Measurements from ENCODE around the gene GPR68. TPM values are rescaled to one million over a fixed set of nuclear protein-coding genes. Genes with fewer than 3 reads are reported as not detected.

The GPR68 gene
- total and polyA plus RNA-seq, 8 donors, result 1.3 to 4.9 (median 3.3) TPM

DNA sequence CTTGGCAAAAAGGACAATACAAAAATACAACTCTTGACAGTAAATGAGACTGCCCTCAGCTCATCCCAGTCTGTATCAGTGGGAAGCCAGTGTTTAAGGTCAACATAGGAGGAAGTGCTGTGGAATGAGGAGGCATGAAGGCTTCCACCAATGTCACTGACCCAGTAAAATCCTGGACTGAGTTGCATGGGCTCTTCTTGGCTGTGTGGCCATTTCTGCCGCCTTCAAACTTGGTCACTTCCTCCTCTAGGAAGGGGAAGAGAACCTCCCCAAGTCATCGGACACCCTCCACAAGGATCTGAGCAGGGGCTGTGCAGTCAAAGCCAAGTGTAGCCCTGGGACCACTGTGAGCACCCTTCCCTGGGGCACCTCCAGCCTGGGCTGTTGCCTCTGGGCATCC, 11.9 kb downstream of the GPR68 start:
- H3K36me3 ChIP-seq, result peaks cover 0 to 15% of the 10 kb centered on the region in 2 donors
- no peaks in the 10 kb centered on the region for H3K27me3 ChIP-seq
- H3K4me3 ChIP-seq, result no peak overlapping the region
- H3K9me3 ChIP-seq, result no peaks in the 10 kb centered on the region
- TF ChIP-seq, protein P1, sequence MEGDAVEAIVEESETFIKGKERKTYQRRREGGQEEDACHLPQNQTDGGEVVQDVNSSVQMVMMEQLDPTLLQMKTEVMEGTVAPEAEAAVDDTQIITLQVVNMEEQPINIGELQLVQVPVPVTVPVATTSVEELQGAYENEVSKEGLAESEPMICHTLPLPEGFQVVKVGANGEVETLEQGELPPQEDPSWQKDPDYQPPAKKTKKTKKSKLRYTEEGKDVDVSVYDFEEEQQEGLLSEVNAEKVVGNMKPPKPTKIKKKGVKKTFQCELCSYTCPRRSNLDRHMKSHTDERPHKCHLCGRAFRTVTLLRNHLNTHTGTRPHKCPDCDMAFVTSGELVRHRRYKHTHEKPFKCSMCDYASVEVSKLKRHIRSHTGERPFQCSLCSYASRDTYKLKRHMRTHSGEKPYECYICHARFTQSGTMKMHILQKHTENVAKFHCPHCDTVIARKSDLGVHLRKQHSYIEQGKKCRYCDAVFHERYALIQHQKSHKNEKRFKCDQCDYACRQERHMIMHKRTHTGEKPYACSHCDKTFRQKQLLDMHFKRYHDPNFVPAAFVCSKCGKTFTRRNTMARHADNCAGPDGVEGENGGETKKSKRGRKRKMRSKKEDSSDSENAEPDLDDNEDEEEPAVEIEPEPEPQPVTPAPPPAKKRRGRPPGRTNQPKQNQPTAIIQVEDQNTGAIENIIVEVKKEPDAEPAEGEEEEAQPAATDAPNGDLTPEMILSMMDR (IDR thresholded peaks at IDR 0.05), result no peak
- ATAC-seq (no peak), DNase-seq (no peak)
- peak overlapping the region; percentile 48 to 80 for H3K27ac ChIP-seq
- intact Hi-C loops (cut with DNase I), result no loop called here
- peaks cover 14 to 58% of the 10 kb centered on the region in 2 donors for H3K4me1 ChIP-seq

- peak; percentile 64 for ATAC-seq
- H3K27ac ChIP-seq, result peak overlapping the region; percentile 48 to 80
- H3K9me3 ChIP-seq, result no peaks in the 10 kb centered on the region
Measured at GRCh38 chr14:91232052-91232451, 12.5 kb downstream of the GPR68 start.

DNA sequence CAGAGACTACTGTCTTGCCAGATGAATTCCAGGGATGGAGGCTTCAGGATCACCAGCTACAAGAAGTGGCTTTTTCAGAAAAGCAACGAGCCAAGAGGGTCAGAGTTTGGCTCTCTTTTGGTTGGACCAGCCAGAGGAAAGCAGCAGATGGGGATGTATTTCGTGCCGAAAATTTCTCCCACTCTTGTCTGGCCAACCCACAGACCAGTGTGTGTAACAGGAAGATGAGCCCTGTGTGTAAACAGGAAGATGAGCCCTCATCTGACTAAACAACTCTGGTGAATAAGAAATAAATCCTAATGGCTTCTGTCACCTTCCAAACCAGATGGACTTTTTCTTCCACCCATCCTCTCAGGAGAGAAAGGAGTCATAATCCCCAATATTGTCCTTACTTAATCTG, 13.1 kb downstream of the GPR68 start:
- H3K4me1 ChIP-seq, result peaks cover 14 to 59% of the 10 kb centered on the region in 2 donors
- intact Hi-C loops (cut with DNase I), result no loop called here

More at GRCh38 chr14:91232052-91232451, 12.5 kb downstream of the GPR68 start:
- H3K4me1 ChIP-seq, result peaks cover 14 to 59% of the 10 kb centered on the region in 2 donors
- no peak for DNase-seq
- TF ChIP-seq, protein P1 (IDR thresholded peaks at IDR 0.05), result no peak
- H3K4me3 ChIP-seq, result no peak overlapping the region
- no peaks in the 10 kb centered on the region for H3K27me3 ChIP-seq
- intact Hi-C loops (cut with DNase I), result no loop called here
- H3K36me3 ChIP-seq, result peaks cover 0 to 15% of the 10 kb centered on the region in 2 donors

GRCh38 chr14:91230397-91231035, 14.0 kb downstream of the GPR68 start:
- H3K4me3 ChIP-seq, result no peak overlapping the region
- DNase-seq (no peak), ATAC-seq (no peak)
- H3K27ac ChIP-seq, result peak overlapping the region in 1 of 2 donors; percentile 80
- TF ChIP-seq, protein P1 (IDR thresholded peaks at IDR 0.05), result no peak
- intact Hi-C loops (cut with DNase I), result no loop called here
- H3K27me3 ChIP-seq, result no peaks in the 10 kb centered on the region
- H3K9me3 ChIP-seq, result no peaks in the 10 kb centered on the region
- peaks cover 14 to 64% of the 10 kb centered on the region in 2 donors for H3K4me1 ChIP-seq
- H3K36me3 ChIP-seq, result peaks cover 0 to 15% of the 10 kb centered on the region in 2 donors

More for the DNA sequence above, 13.1 kb downstream of the GPR68 start:
- no peaks in the 10 kb centered on the region for H3K9me3 ChIP-seq
- no peak for DNase-seq
- no peak for ATAC-seq
- H3K4me3 ChIP-seq, result no peak overlapping the region
- peak overlapping the region; percentile 48 to 80 for H3K27ac ChIP-seq
- TF ChIP-seq, protein P1 (IDR thresholded peaks at IDR 0.05), result no peak
- H3K27me3 ChIP-seq, result no peaks in the 10 kb centered on the region
- H3K36me3 ChIP-seq, result peaks cover 0 to 15% of the 10 kb centered on the region in 2 donors

DNA sequence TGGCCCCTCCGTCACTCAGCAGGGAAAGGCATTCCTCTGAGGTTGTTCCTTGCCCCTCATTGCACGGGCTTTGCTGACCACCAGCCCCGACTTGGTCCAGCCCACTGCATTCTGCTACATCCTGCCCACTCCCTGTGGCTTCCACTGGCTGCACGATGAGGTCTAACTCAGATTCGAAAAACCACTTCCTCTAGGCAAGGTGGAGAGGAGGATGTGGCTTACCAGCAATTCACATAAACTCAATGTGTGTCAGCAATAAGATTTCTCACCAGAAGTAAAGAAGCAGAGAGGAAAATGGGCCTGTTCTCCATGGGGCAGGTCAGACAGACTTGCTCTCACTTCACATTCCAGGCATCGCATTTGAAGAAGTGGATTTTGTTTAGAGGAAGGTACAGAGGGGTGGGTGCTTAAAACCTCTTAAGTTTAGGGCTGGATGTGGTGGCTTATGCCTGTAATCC, 14.7 kb downstream of the GPR68 start:
- Histone ChIP-seq H3K4me3 (no peak overlapping the region), H3K36me3 (peaks cover 0 to 17% of the 10 kb centered on the region in 2 donors), H3K4me1 (peaks cover 14 to 64% of the 10 kb centered on the region in 2 donors), H3K9me3 (no peaks in the 10 kb centered on the region), H3K27me3 (no peaks in the 10 kb centered on the region), H3K27ac (peak overlapping the region in 1 of 2 donors; percentile 80)
- ATAC-seq (no peak), DNase-seq (no peak)
- intact Hi-C loops (cut with DNase I), result no loop called here
- TF ChIP-seq, protein P1 (IDR thresholded peaks at IDR 0.05), result no peak
